ENCODE data around the gene TBX3. TPM values are rescaled to one million over a fixed set of nuclear protein-coding genes. Genes with fewer than 3 reads are reported as not detected.

Gene TBX3
- polyA plus RNA-seq, 1 donor = 33.8 TPM

DNA sequence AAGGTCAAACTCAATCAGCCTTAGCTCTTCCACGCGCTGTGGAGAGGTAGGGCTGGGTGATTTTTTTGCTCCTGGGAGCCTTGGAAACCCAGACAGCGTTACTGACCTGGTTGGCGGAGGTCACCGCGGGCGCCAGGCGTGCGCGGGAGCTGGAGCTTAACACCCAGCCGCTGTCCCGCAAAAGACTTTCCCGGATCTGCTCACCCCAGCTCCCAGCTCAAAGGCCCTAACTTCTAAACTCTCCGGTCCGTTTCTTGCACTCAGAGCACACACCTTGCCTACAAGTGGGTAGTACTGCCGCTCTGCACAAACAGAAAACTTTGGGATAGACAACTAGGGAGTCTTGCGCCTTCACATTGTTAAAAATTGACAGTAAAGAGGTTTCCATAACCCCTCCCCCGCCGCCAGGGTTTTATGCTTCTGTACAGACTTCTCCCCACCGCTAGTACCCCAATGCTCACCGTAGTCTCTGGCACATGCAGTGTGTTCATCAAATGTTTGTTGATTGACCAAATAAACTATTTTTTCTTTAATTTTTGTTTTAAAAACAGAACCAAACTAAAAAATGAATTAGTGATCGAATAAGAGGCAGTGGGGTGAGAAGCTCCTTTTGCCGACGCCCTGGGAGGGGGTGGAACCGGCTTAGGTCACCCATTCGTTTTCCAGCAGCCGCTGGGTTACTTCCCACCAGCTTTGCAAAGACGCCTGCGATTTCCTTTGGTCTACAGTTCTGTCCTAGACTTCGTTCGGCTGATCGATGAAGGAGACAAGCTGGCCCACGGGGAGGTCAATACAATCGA is 12.7 kb upstream of the TBX3 start:
- no peak for DNase-seq (ENCODE audit: low read depth)

DNA sequence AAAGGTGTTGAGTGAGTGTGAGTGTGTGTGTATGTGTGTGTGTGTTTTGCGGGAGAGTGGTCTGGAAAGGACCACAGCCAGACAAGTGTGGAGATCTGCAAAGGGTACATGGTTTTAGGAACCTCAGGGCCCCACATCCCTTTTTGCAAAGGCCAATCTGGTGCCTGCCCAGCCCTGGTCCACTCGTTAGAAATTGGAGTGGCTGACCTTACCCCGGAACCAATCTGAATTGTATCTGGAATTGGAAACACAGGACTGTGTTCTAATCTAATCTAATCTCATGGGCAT is 11.3 kb upstream of the TBX3 start:
- no peak for DNase-seq (ENCODE audit: low read depth)

DNA sequence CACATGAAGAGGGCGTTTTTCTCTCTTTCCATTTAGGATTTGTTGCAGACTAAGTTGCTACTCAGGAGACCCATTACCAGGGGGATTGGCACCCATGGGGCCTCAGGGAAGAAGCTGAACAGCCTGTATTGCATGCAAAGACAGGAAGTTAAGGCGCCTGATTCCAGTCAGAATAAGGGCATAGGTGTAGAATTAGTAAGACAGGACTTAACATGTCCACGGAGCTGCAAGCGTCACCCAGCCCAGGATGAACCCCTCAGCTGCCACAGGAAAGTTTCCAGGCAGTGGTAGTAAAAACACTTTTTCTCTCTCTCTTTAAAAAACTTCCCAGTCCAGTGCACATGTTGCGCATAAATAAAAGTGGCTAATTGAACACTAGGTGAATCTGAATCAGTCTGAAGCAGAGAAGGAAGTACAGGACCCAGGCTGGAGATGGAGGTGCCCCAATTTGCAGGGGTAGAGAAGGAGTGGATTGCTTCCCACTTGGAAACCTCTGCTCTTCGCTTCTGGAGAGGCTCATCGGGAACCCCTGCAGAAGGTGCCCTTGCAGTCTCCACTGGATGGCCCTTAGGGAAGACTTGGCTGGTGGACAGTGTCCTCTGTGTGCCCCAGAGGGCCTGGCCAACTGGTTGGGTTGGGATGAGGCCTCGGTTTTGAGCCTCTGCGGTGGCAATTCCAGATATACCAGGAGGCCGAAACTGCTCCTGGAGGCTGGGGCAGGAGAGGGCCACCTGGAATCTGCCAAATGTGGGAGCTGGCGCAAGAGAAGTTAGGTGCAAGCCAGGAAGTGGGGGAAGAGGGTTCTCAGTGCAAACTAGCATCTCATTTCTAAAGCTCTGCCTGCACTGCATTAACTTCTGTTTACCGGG is 10.7 kb upstream of the TBX3 start:
- no peak for DNase-seq (ENCODE audit: low read depth)

DNA sequence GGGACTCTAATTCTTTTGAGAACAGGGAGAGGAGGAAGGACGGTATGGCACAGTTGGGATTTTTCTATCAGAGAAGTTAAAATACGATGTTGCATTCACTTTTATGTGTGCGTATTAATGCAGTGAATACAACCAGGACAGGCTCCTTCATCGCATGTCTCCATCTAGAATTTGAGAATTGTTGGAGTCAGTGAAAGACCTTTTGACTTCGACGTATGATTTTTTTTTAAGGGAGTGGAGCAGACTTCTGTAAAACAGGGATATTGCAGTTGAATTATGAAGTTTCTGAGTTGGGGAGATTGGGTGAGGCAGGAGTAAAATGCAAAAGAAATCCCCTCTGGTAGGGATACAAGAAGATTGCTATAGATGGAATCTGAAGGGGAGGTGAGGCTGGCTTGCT is 9.6 kb upstream of the TBX3 start:
- no peak for DNase-seq (ENCODE audit: low read depth)

DNA sequence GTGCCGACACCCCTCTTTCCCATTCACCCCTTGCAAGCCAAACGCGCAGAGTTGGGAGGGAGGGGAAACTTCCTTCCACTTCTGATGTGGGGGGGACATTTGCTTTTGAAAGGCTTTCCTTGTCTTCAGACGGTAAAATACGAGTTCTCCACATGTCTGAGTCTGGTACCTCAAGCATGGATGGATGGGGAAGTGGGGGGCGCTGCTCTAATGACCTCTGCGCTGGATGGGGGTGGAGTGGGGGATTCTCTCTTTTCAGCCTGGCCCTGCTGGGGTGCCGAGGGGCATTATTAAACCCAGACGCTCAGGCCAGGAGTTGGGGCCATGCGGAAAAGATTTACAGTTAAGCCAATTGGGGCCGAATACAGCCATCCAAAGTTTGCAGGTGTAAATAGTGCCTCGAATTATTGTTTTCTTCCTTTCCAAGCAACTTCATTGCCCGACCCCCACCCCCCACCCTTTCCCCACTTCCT is 9.1 kb upstream of the TBX3 start:
- DNase-seq (ENCODE audit: low read depth) = no peak

DNA sequence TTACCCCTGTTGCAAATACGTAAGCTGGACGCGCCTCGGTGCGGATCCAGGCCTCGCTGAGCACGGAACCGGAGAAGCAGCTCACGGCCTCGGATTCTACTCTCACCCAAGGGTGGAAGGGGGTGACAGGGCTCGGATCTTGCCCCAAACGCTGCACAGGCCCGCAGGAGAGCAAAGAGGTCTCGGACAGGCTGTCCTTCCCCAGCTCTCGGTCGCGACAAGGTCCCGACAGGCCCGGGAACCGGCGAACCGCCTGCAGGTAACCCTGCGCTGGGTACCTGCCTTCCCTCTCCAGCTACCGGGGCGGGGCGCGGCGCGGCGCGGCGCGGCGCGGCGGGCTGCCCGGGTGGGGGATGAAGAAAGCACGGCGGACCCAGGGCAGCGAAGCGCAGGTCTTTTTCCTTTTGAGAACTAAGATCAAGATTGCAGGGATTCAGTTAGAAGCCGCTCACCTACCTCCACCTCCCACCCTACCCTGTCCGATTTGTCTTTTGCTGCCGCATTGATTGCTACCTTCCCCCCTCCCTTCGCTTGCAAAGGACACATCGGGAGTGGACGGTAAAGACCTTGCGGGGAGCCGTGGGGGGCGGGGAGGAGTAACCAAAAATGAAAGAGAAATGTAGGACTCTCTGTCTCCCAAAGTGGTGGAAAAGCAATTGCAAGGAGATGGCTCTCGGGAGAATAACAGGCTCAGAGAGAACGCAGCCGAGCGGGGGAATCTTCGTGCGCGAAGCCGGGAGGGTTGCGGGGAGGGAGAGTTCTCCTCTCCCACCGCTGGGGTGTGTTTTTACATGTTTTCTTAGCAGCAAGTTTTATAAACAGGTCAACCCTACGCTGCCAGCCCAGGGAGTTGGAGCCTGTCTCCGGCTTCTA is 8.4 kb upstream of the TBX3 start:
- no peak for DNase-seq (ENCODE audit: low read depth)

DNA sequence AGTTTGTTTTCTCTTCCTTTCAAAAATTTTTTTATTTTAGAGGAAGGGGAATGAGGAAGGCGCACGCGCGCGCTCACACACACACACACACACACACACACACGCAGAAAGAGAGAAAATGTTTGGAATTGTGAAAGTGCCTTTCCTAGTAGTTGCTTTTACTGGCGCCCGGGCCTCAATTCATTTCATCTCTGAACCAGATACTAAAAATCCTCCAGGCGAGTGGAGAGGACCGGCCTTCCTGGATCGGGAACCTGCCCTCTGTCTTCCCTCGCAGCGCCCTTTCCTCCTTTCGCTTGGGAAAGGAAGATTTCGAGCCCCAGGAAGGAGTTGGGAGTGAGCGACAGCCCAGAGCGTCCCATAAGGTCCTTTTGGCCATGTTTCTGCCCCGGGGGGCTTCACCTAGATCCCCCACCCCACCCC is 7.8 kb upstream of the TBX3 start:
- DNase-seq (ENCODE audit: low read depth) = no peak

DNA sequence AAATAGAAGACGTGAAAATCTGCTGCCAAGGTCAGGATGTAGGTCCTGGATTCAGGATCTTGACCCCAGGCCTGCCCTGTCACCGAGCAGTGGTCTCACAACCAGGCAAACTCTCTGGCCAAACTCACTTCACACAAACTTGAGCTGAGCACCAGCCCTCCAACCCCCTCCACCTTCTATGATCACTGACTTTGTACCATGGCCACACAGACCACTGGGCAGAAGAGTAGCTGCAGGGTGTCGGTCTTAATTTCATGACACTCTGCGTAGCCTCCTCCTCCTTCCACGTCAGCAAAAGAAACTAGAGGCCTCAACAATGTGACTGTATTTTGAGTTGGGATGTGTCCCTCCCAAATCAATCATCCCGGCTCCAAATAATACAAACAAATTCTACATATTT is 7.2 kb upstream of the TBX3 start:
- DNase-seq (ENCODE audit: low read depth) = no peak

DNA sequence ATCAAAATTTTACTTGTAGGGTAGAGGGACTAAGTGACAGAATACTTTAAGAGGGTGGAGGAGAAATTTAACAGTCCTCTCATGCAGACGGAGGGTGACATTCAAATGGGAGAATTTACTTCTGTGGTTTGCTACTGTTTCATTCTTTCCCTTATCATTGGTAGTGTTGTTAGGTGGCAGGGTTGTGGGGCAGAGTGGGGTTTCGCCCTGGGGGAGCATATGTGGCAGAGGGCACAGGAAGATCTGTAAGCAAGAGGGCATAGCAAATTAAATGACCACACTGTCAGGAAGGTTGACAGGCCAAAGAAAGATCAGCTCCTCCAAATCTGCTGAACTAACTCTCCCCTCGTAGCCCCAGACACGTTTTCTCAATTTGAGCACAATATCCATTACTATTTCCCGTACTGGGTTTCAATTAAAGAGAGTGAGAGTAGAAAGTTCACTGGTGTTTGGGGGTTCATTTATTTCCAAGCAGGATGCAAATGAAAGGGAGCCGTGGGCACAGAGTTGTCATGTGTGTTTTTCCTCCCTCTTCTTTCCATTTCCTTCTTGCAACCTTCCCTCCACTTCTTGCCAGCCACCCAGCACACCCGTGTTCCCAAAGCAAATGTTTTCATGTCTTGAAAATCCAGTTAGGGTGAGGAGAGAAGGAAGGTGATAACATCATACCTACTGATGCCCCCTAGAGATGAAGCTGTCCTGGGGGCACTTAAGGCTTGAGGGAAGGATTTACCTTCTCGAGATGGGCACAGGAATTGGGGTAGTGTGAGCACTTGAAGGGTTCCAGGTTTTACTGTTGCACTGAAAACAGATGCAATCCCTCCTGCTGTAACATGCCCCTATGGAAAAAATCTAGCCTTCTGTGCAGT is 6.5 kb upstream of the TBX3 start:
- no peak for DNase-seq (ENCODE audit: low read depth)

DNA sequence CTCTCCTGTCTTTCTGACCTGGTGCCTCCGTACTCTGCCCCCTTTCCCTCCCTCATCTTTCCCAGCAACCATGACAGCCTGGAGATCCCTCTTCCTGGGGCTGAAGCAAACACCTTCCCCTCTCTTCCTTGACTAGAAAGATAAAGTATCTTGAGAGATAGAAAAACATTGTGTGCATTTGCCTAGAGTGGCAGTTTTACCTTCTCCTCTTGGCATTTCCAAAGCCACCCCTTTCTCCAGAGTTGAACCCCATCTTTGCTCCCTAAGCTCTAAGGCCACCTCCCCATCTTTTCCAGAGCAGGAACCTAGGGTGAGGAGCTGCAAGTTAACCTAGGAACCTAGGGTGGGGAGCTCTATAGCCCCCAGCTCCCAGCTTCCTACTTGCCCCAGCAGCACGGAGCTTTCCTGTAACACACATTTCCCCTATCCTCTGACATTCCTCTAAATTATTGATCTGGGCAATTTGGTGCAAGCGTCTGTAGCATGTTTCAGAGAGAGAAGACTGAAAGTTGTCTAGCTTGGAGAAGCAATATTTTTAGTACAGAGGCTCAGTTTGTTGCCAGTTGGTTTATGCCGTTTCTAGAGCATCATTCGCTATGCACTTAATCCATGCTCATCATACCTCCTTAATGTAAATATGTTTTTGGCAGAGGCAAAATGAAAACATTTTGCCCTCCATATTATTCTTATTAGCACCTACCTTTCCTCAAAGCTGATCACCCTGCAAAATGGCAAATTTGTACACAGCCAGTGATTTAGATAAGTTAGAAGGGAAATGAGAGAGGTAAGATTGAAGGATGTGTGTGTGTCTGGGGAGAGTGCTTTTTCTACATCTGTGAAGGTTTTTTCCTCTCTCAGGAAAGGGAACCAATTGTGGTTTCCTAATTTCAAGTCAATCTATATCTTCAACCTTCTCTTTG is 5.4 kb upstream of the TBX3 start:
- DNase-seq (ENCODE audit: low read depth) = no peak

DNA sequence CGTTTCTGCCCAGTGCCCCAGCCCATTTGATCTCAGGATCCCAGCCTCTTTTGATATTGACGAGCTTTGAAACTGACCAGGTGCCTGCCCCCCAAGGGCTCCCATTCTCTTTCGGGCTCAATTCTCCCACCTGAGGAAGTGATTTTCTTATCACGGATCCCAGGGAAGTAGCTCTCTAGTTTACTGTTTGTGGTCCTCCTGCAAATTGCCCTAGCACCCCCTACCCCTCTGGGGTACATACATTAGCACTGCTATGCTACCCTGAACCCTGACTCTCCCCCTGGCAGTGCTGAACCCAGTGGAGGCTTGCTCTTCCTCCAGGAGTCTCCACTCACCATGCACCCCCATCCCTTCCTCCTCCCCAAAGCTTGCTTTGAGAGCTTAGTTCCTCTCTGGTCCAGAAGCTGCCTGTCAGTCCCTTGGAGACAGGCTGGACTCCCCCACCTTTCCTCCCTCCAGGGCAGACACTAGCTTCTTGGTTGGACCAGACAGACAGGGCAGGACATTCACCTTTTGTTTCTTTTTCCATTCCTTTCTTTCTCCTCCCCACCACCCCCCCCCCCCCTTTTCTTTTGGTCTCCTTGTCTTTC is 4.4 kb upstream of the TBX3 start:
- DNase-seq (ENCODE audit: low read depth) = no peak

DNA sequence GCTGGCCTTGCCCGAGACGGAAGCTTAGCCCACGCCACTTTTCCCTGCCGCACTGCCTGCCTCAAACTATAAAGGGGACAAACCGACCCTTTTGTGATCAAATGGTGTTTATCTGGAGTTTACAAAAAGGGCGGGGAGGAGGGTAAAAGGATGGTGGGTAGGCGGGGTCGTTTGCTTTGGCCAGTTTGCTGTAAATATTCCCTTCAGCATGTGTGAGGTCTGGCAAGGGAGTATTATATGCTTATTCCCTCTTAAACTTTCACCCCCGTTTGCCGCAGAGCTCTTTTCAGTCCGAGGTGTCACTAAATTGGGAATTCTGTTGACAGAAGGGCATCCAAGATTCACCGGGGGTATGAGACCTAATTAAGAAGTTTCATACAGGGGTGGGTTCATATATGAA is 3.8 kb upstream of the TBX3 start:
- no peak for DNase-seq (ENCODE audit: low read depth)

DNA sequence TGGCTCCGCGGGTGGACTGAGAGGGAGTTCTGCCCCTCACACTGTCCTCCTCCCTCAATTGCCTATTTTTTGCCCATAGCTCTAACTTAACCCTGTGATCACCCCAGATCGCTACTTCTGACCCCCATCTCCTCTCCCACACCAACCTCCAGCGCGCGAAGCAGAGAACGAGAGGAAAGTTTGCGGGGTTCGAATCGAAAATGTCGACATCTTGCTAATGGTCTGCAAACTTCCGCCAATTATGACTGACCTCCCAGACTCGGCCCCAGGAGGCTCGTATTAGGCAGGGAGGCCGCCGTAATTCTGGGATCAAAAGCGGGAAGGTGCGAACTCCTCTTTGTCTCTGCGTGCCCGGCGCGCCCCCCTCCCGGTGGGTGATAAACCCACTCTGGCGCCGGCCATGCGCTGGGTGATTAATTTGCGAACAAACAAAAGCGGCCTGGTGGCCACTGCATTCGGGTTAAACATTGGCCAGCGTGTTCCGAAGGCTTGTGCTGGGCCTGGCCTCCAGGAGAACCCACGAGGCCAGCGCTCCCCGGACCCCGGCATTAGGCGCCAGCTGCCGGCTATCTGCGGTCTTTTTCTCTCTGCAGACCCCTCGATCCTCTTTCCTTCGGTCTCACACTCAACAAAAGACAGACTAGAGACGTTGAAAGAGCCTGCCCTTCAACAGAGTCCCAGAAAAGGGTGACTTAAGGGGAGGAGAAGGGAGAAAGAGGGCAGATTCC is 3.0 kb upstream of the TBX3 start:
- no peak for DNase-seq (ENCODE audit: low read depth)

DNA sequence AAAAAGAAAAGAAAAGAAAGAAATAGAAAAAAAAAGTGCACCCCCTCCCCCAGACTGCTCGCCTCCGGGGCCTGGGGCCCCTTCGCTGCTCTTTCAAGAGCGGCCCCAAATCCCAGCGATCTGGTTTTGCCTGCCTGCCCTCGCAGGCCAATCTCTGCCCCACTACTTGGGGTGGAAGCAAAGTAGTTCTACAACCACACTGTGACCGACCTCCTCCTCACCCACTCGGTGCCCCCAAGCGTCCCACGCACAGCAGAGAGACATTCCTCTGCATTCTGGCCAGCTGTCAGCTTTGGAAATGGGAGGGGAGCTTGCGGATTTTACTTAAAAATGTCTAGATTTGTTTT is 2.4 kb upstream of the TBX3 start:
- DNase-seq (ENCODE audit: low read depth) = no peak

DNA sequence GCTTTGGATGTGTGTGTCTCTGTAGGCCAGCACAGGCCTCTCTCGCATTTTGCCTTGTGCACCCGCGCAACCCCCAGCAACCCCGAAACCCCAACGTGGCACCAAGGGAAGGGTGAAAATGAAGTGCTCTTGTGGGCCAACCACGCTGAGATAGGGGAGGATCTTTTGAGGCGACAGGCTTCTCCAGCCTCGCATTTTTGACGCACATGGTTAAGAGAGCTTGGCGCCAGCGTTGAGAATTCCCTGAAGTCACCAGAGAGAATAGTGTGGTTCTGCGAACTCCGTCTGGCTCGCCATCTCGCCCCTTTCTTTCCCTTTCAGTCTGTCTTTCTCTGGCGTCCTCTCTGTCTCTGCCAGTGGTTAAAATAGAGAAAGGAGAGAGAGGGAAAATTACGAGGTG is 1.9 kb upstream of the TBX3 start:
- no peak for DNase-seq (ENCODE audit: low read depth)

DNA sequence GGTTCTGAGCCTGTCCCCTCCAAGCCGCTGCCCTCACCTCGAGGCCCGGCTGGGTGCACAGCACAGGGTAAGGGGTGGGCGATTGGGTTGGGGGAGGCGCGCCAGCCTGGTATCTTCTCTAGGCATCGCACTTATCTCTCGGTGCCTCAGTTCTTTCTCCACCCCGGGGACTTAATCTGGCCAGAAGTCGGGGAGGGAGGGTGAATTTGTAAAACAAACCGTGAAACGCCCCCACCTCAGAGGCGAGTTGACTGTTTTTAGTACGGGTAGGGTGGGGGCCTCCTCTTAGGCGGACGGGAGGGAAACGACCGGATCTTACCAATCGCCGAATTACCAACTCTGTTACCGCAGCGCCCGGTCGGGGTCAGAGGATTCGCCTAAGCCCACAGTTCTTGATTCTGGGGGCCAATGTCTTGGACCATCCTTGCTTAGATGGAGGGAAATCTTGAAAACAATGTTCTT is 1.4 kb upstream of the TBX3 start:
- no peak for DNase-seq (ENCODE audit: low read depth)

DNA sequence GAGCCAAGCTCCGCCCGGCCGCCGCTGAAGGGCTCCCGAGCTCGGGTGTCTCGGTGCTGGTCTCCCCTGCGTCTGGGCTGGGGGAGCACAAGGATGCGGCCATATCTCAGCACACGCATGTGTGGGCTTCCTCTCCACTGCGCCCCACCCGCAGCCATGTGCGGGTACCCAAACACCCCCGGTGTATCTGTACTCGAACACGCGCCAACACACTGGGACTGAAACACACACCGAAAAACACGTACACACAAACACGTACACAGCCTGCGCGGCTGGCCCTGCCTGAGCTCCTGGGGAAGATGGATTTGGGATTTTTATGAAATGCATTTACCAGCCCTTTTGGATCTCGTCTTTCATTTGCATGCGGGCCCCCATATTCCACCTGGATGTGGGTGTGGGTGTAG is 897 bp upstream of the TBX3 start:
- DNase-seq (ENCODE audit: low read depth) = no peak

DNA sequence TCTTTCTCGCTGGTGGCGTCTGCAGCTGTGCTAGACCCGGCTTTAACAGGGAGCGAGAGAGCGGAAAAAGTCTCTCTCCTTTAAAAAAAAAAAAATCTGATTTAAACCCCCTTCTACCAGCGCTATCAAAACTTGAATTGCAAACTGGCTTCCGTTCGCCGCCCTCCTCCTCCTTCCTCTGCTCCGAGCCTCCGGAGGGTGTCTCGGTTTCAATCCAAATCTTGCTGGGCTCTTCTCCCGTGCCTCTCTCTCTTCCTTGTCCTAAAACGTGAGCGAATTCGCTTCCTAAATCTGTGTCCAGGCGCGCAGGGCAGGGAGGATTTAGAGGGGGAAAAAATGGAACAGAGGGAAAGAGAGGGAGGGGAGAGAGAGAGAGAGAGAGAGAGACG is 272 bp downstream of the TBX3 start:
- DNase-seq (ENCODE audit: low read depth) = no peak

Data from forelimb muscle (tissue), 1 donor.